GM19324 (cell line): ENCODE data around the gene WDR54.
A peak's percentile ranks its signal among the peaks of the same experiment; 100 is the strongest.
"Not testable (repeated sequence)": the region's sequence is repeated elsewhere in the genome, so short reads cannot be mapped to it uniquely, and the experiment has no call there.

ENCODE experiments used
- ATAC-seq: cut with Tn5 transposase; IDR thresholded peaks from one replicate; pipeline ENCODE4 v1.9.1; 2021; ENCODE audit warnings: mild to moderate bottlenecking, moderate library complexity; ENCODE audit not compliant: unreplicated experiment, low FRiP score

The WDR54 gene

GRCh38 chr2:74427551-74427950 is 6.0 kb downstream of the WDR54 start:
- no peak for ATAC-seq

GRCh38 chr2:74428675-74429074 is 7.1 kb downstream of the WDR54 start:
- ATAC-seq: no peak

GRCh38 chr2:74429487-74430451 is 8.2 kb downstream of the WDR54 start:
- ATAC-seq: no peak

GRCh38 chr2:74430502-74430901 is 9.0 kb downstream of the WDR54 start:
- ATAC-seq: no peak

- ATAC-seq: no peak
These were observed 14.7 kb downstream of the WDR54 start for GRCh38 chr2:74436111-74436805.

- ATAC-seq: no peak
These were observed 15.5 kb downstream of the WDR54 start for GRCh38 chr2:74436848-74437695.

- ATAC-seq: no peak
These were observed 16.7 kb downstream of the WDR54 start for GRCh38 chr2:74438248-74438647.

- ATAC-seq: no peak
These were observed 17.8 kb downstream of the WDR54 start for GRCh38 chr2:74439373-74439772.

GRCh38 chr2:74439803-74440377 is 18.4 kb downstream of the WDR54 start:
- no peak for ATAC-seq

GRCh38 chr2:74440378-74441169 is 19.0 kb downstream of the WDR54 start:
- ATAC-seq: peak; percentile 73

- no peak for ATAC-seq
These were observed 19.7 kb downstream of the WDR54 start for GRCh38 chr2:74441170-74441689.

- peak; percentile 44 for ATAC-seq
These were observed 20.4 kb downstream of the WDR54 start, which contains the start of gene RTKN for GRCh38 chr2:74441690-74442482. RTKN (minus strand) TSS chr2:74441937; CDS start chr2:74441816, 121 bp downstream.

- ATAC-seq: not testable (repeated sequence)
These were observed 21.2 kb downstream of the WDR54 start for GRCh38 chr2:74442483-74443297.

- no peak for ATAC-seq
These were observed 23.2 kb downstream of the WDR54 start for GRCh38 chr2:74444498-74445318.

- ATAC-seq: no peak
These were observed 25.9 kb downstream of the WDR54 start for GRCh38 chr2:74447230-74447999.

GRCh38 chr2:74448771-74449170 is 27.2 kb downstream of the WDR54 start:
- ATAC-seq: no peak
